ENCODE measurements around the gene PDE3B.

DNA sequence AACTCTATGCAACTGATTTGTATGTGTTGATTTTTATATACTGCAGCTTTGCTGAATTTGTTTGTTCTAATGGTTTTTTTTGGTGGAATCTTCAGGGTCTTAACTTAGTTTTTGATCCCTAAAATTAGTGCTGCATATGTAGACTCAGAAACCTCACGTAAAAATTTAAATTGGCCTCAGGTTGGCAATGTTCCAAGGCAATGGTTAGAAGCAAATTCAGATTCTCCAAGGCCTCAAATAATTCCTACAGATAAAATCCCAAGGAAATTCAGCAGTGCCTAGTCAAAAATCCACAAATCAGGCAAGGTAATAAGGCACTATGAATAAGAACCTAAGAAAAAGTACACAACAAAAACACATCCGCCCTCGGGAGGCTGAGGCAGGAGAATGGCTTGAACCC is 9.5 kb downstream of the PDE3B start:
- no peak for TF ChIP-seq POLR2A (IDR thresholded peaks at IDR 0.05; ENCODE audit: low read length)
- no peak for TF ChIP-seq GATA1 (IDR thresholded peaks at IDR 0.05; ENCODE audit: low read depth, low read length)
